ENCODE results near the gene SLC25A47. TPM values are rescaled to one million over a fixed set of nuclear protein-coding genes. Genes with fewer than 3 reads are reported as not detected.
"Not testable (repeated sequence)": the region's sequence is repeated elsewhere in the genome, so short reads cannot be mapped to it uniquely, and the experiment has no call there.

The SLC25A47 gene
- total RNA-seq, 2 donors from 2014 or later: not detected

- Histone ChIP-seq H3K4me1 (ENCODE audit: control insufficient read depth in 1 of 2, low read depth in 2 of 2) (peaks cover 21 to 46% of the 10 kb centered on the region in 2 donors), H3K4me3 (no peak overlapping the region), H3K9me3 (no peaks in the 10 kb centered on the region), H3K27me3 (replicated peaks; ENCODE audit: insufficient read depth) (no peaks in the 10 kb centered on the region), H3K36me3 (peaks cover 14% of the 10 kb centered on the region), H3K27ac (peak overlapping the region; percentile 45 to 56)
- TF ChIP-seq CTCF (IDR thresholded peaks at IDR 0.05): no peak
- no peak for DNase-seq (ENCODE audit: low spot score)
- no peak for ATAC-seq (ENCODE audit: insufficient number of reproducible peaks, low FRiP score, low read depth)
These were observed 28.8 kb upstream of the SLC25A47 start for GRCh38 chr14:100294213-100294962.

- Histone ChIP-seq H3K4me3 (no peak overlapping the region), H3K27ac (peak overlapping the region; percentile 45 to 56), H3K27me3 (replicated peaks; ENCODE audit: insufficient read depth) (no peaks in the 10 kb centered on the region), H3K9me3 (no peaks in the 10 kb centered on the region), H3K4me1 (ENCODE audit: control insufficient read depth in 1 of 2, low read depth in 2 of 2) (peaks cover 21 to 46% of the 10 kb centered on the region in 2 donors), H3K36me3 (peaks cover 14% of the 10 kb centered on the region)
- no peak for TF ChIP-seq CTCF (IDR thresholded peaks at IDR 0.05)
- ATAC-seq (ENCODE audit: insufficient number of reproducible peaks, low FRiP score, low read depth): no peak
- no peak for DNase-seq (ENCODE audit: low spot score)
These were observed 28.2 kb upstream of the SLC25A47 start for GRCh38 chr14:100294963-100295330.

GRCh38 chr14:100295376-100296105, 27.6 kb upstream of the SLC25A47 start:
- Histone ChIP-seq H3K27ac (peak overlapping the region in 1 of 2 donors; percentile 76), H3K27me3 (replicated peaks; ENCODE audit: insufficient read depth) (no peaks in the 10 kb centered on the region), H3K4me1 (ENCODE audit: control insufficient read depth in 1 of 2, low read depth in 2 of 2) (peaks cover 21 to 46% of the 10 kb centered on the region in 2 donors), H3K9me3 (no peaks in the 10 kb centered on the region), H3K4me3 (no peak overlapping the region), H3K36me3 (peaks cover 14% of the 10 kb centered on the region)
- TF ChIP-seq CTCF (IDR thresholded peaks at IDR 0.05): no peak
- DNase-seq (ENCODE audit: low spot score) (no peak), ATAC-seq (ENCODE audit: insufficient number of reproducible peaks, low FRiP score, low read depth) (no peak)

GRCh38 chr14:100296106-100296651, 27.0 kb upstream of the SLC25A47 start:
- Histone ChIP-seq H3K27me3 (replicated peaks; ENCODE audit: insufficient read depth) (no peaks in the 10 kb centered on the region), H3K4me3 (no peak overlapping the region), H3K9me3 (no peaks in the 10 kb centered on the region), H3K4me1 (ENCODE audit: control insufficient read depth in 1 of 2, low read depth in 2 of 2) (peaks cover 21 to 46% of the 10 kb centered on the region in 2 donors), H3K36me3 (peaks cover 13% of the 10 kb centered on the region), H3K27ac (peak overlapping the region; percentile 76 to 84)
- TF ChIP-seq CTCF (IDR thresholded peaks at IDR 0.05): no peak
- ATAC-seq (ENCODE audit: insufficient number of reproducible peaks, low FRiP score, low read depth) (no peak), DNase-seq (ENCODE audit: low spot score) (no peak)

- H3K36me3 ChIP-seq; H3K9me3 ChIP-seq; DNase-seq (ENCODE audit: low spot score); ATAC-seq (ENCODE audit: insufficient number of reproducible peaks, low FRiP score, low read depth); H3K27me3 ChIP-seq (replicated peaks; ENCODE audit: insufficient read depth): not testable (repeated sequence)
- Histone ChIP-seq H3K4me3 (peak overlapping the region; percentile 59), H3K4me1 (ENCODE audit: control insufficient read depth in 1 of 2, low read depth in 2 of 2) (peaks cover 21 to 46% of the 10 kb centered on the region in 2 donors), H3K27ac (peak overlapping the region; percentile 76 to 84)
These were observed 26.4 kb upstream of the SLC25A47 start for GRCh38 chr14:100296729-100297128.

Data from thoracic aorta (tissue), 2 donors.